ENCODE data around the gene G6PD. TPM values are rescaled to one million over a fixed set of nuclear protein-coding genes. Genes with fewer than 3 reads are reported as not detected.

The G6PD gene
- total and polyA plus RNA-seq, 2 donors (not counting 3 experiments of a cell fraction or from before 2014, with no cell fraction given): 155 to 159 TPM

- Histone ChIP-seq H3K9me1 (replicated peaks; ENCODE audit: control insufficient read depth, extremely low read depth, insufficient read depth, low read length) (no peaks in the 10 kb centered on the region), H4K20me1 (replicated peaks; ENCODE audit: control insufficient read depth, extremely low read depth, insufficient read depth, low read length) (no peaks in the 10 kb centered on the region), H3K4me1 (ENCODE audit: control insufficient read depth, extremely low read depth, insufficient read depth, low read length) (peaks cover 12% of the 10 kb centered on the region), H3K36me3 (ENCODE audit: control insufficient read depth in 2 of 2, extremely low read depth in 1 of 2, insufficient read depth in 2 of 2, low read length in 2 of 2) (no peaks in the 10 kb centered on the region), H3K4me3 (replicated peaks in 1 of 3; ENCODE audit: insufficient read depth in 1 of 3, low read depth in 1 of 3, low read length in 3 of 3) (peak overlapping the region; percentile 59 to 74 (median 62)), H3K27me3 (ENCODE audit: control insufficient read depth in 2 of 2, insufficient read depth in 2 of 2, low read length in 2 of 2) (no peaks in the 10 kb centered on the region), H3K27ac (ENCODE audit: insufficient read depth, low read depth, low read length) (peak overlapping the region; percentile 50), H3K9me3 (replicated peaks; ENCODE audit: control insufficient read depth, insufficient read depth, low read length) (no peaks in the 10 kb centered on the region), H2AFZ (ENCODE audit: low read depth, low read length) (no peak overlapping the region), H3K79me2 (ENCODE audit: control insufficient read depth, insufficient read depth, low read length) (peaks cover 3% of the 10 kb centered on the region), H3K4me2 (ENCODE audit: insufficient read depth, low read length) (peak overlapping the region; percentile 67), H3K9ac (replicated peaks; ENCODE audit: extremely low read depth, insufficient read depth, low read length) (peak overlapping the region; percentile 68)
- no peak for DNase-seq (ENCODE audit: low read depth, low spot score)
- CTCF ChIA-PET: interaction anchor here (1.9 to 2.7 kb wide), 2 partner anchors 12 to 142 kb away, joined by 5 to 15 read pairs; no protein-coding TSS in a partner anchor
- intact Hi-C loops (cut with micrococcal nuclease): loop anchor here (5.0 kb wide), 1 partner anchor 88 kb away; the partner anchor contains the start of gene ATP6AP1
- POLR2A ChIA-PET: interaction anchor here (1.7 kb wide), 1 partner anchor 12 kb away, joined by 6 read pairs; no protein-coding TSS in a partner anchor
- TF ChIP-seq POLR2AphosphoS5 (IDR thresholded peaks at IDR 0.05; ENCODE audit: insufficient read depth, low read depth, low read length): no peak
- no peak for TF ChIP-seq MAX (IDR thresholded peaks at IDR 0.05; ENCODE audit: insufficient read depth, insufficient read length)
- no peak for TF ChIP-seq JUN (IDR thresholded peaks at IDR 0.05; ENCODE audit: borderline replicate concordance, insufficient read depth, insufficient read length, low read depth)
- no peak for TF ChIP-seq CTCF (IDR thresholded peaks at IDR 0.05; ENCODE audit: extremely low read depth in 1 of 2, insufficient read depth in 1 of 2, low read depth in 1 of 2, low read length in 2 of 2)
- TF ChIP-seq FOS (IDR thresholded peaks at IDR 0.05; ENCODE audit: borderline replicate concordance, insufficient read depth, low read length): no peak
- TF ChIP-seq GATA2 (IDR thresholded peaks at IDR 0.05; ENCODE audit: insufficient read depth, insufficient read length, low read depth, low read length): no peak
- peak; percentile 62 for FAIRE-seq
- BruUV-seq (replicated peaks): TSS peak; percentile 71
- dilution Hi-C loops (cut with MboI; ENCODE audit: extremely low pct_ligation_motif_present, low sequenced_read_pairs): no loop called here
Measured at GRCh38 chrX:154515090-154515965, 31.3 kb downstream of the G6PD start.
